Left renal cortex interstitium (tissue), 4 donors: ENCODE data around the gene FZD2. TPM values are rescaled to one million over a fixed set of nuclear protein-coding genes. Genes with fewer than 3 reads are reported as not detected.
"Not testable (repeated sequence)": the region's sequence is repeated elsewhere in the genome, so short reads cannot be mapped to it uniquely, and the experiment has no call there.

Experiments
- DNase-seq, 4 donors: peaks; one replicate each; pipeline ENCODE4 v3.0.0-alpha.2; 2013; ENCODE audit warnings: low read depth in 4 of 4, low spot score in 2 of 4, missing footprints in 1 of 4
- polyA plus RNA-seq, 4 donors: library from polyadenylated mRNA; unstranded; fragments of 120-200 nt; gene quantifications; one replicate each; pipeline ENCODE4 v1.2.1, GENCODE V29; 2013; ENCODE audit not compliant: insufficient read length in 4 of 4

FZD2 gene
- polyA plus RNA-seq: 10 to 100 TPM; 26.0 to 55.1 (median 38.1) TPM

GRCh38 chr17:44556832-44557606 is at the start of gene FZD2:
Gene FZD2, plus strand, starts transcription at chr17:44557484. Its CDS starts 205 bp downstream, at chr17:44557689.
- peak; percentile 96 to 97 (median 96) for DNase-seq

GRCh38 chr17:44511241-44512134 is 45.8 kb upstream of the FZD2 start:
- not testable (repeated sequence) for DNase-seq

- DNase-seq: no peak
Measured at GRCh38 chr17:44518032-44518431, 39.3 kb upstream of the FZD2 start.

DNA sequence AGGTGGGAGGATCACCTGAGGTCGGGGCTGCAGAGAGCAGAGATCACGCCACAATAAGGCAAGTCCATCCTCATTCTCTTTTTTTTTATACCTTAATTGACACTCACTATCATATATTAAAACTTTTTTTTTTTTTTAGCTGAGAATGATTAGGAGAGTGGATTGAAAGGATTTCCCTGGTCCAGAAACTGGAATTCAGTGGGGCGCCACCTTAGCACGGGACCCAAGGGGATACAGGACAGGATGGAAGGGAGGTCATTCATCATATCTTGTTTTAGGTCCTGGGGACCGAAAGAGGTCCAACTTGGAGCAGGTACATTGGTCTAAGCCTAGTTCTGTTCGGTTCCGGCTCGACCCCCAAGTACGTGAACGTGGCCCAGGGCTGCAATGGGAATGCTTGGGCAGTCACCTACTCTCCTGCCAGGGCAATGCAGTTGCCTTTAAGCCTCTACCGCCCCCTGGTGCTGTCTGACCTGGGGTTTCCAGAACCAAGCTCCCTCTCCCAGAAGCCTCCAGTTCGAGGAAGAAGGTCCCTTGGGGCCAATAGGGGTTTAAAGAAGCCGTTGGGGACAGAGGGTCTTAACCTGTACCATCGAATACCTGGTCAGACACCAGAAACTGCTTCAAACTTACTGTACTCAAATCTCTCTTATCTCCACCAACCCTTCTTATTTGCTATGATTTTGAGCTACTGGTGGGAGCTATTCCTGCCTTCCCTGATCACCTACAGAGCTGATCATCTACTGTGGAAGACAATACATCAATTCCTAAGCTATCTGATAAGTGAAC is 34.2 kb upstream of the FZD2 start:
- DNase-seq: no peak

DNA sequence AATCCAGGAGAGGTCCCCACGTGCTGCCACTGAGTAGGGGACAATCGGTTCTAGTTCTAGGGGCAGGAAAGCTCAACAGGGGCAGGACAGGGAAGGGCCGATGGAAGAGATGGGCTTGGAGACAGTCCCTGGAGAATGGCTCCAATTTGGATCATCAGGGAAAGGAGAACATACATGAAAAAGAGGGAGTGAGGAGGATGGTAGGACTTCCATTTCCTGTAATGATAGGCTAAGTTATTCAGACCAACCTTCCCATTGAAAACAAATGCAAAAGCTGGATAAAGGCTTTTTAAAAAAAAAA is 33.7 kb upstream of the FZD2 start:
- DNase-seq: no peak

- no peak for DNase-seq
Measured at GRCh38 chr17:44527102-44527501, 30.2 kb upstream of the FZD2 start.

- no peak for DNase-seq
Measured at GRCh38 chr17:44527954-44528353, 29.3 kb upstream of the FZD2 start.

DNA sequence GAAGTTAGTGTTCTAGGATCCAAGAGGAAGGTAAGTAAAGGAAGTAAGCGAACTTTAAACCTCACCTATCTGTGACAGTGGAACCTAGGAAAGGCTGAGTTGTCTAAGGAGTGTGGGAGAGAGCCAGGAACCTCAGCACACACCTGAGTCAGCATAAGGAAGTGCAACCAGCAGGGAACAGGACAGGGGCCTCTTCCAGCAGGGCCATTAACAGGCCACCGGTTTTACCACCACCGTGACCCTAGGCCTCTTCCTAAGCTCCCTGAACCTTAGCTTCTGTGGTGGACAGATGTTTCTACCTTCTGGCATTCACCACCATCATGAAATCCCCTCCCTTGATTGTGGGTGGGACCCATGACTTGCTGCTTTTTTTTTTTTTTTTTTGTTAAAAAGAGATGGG is 27.4 kb upstream of the FZD2 start:
- DNase-seq: no peak

- DNase-seq: no peak
Measured at GRCh38 chr17:44530896-44531418, 26.3 kb upstream of the FZD2 start.

GRCh38 chr17:44533533-44534246 is 23.6 kb upstream of the FZD2 start:
- DNase-seq: peak in 1 of 4 donors; percentile 86

DNA sequence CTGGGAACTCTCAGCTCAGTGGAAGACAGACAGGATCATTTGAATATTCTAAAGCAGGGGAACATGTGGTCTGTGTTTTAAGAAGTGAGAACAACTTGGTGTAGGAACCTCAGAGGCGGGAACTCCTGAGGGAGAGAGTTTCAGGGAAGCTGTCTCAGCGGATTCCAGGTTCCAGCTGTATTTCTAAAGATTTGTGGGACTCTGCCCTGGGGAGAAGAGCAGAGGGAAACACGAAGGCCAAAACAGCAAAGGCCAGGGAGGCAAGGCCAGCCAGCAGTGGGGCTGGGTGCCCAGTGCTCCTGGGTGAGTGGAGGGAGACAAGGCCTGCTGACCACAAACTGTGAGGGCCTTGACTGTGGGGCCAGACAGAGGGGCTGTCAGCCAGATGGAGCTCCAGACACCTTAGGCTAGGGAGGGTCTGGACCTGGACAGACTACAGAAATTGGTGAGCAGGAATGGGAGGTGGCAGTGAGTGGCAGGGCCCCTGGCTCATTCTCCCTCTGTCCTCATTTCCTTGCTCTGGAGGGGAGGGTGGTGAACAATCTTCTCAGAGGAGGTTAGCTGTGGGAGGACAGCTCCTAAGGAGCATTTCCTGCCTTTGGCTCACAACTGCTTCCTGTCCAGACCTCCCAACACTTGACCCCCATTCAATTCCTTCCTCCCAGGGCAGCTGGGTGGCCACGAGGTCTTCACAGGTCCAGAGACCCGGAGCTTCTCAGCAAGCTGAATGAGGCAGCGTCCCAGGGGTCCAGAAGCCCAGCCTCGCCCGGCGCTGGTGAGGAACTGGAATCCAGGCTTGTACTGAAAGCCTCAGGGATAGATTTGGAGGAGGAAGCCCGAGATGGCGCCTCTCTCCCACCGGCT is 21.0 kb upstream of the FZD2 start:
- DNase-seq: no peak

DNA sequence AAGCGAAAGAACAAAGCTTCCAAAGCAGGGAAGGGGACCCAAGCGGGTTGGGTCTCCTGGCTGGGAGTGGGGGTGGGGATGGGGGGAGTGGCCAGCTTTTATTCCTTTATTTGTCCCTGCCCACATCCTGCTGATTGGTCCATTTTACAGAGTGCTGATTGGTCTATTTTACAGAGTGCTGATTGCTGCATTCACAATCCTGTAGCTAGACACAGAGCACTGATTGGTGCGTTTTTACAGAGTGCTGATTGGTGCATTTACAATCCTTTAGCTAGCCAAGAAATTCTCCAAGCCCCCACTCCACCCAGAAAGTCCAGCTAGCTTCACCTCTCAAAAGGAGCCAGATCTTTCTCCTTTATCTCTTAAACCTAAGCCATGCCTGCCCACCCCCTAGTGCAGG is 19.4 kb upstream of the FZD2 start:
- DNase-seq: not testable (repeated sequence)

DNA sequence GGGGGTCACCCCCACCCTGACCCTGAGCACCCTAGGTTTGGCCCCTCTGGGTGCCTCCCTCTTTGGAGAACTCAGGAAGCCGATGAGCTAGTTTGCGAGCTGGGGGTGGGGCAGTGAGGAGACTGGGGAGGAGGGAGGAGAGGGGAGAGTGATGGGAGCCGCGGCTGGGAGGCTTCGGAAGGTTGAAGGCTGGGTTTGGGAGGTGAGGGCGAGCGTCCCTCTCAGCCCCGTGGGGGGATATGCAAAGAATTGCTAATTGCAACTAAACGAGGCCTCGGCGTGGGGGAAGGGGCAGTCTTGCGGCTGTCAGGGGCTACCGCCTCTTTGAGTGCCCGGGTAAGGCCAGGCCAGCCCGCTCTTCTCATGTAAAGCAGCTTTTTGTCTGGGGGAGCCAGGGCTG is 17.6 kb upstream of the FZD2 start:
- DNase-seq: no peak

GRCh38 chr17:44540246-44541084 is 16.8 kb upstream of the FZD2 start:
- no peak for DNase-seq

GRCh38 chr17:44541884-44542581 is 15.3 kb upstream of the FZD2 start:
- no peak for DNase-seq

GRCh38 chr17:44543213-44543904 is 13.9 kb upstream of the FZD2 start:
- DNase-seq: peak in 1 of 4 donors; percentile 80

- DNase-seq: no peak
Measured at GRCh38 chr17:44543905-44544523, 13.3 kb upstream of the FZD2 start.
